Muscle of back (tissue), 11 donors: Measurements from ENCODE around the gene KRR1. TPM values are rescaled to one million over a fixed set of nuclear protein-coding genes. Genes with fewer than 3 reads are reported as not detected.
"Not testable (repeated sequence)": the region's sequence is repeated elsewhere in the genome, so short reads cannot be mapped to it uniquely, and the experiment has no call there.

ENCODE experiments used
- DNase-seq, 3 donors: peaks; one replicate each; pipeline versions ENCODE4 v3.0.0 to v3.0.0-alpha.2; 2013
- polyA plus RNA-seq, 10 donors: library from polyadenylated mRNA; unstranded; fragments of 120-200 nt; gene quantifications; one replicate each; pipeline ENCODE4 v1.2.1, GENCODE V29; 2013; ENCODE audit not compliant: insufficient read length in 10 of 10

Gene KRR1
- polyA plus RNA-seq, 10 donors: 48.4 to 60.3 (median 54.0) TPM

DNA sequence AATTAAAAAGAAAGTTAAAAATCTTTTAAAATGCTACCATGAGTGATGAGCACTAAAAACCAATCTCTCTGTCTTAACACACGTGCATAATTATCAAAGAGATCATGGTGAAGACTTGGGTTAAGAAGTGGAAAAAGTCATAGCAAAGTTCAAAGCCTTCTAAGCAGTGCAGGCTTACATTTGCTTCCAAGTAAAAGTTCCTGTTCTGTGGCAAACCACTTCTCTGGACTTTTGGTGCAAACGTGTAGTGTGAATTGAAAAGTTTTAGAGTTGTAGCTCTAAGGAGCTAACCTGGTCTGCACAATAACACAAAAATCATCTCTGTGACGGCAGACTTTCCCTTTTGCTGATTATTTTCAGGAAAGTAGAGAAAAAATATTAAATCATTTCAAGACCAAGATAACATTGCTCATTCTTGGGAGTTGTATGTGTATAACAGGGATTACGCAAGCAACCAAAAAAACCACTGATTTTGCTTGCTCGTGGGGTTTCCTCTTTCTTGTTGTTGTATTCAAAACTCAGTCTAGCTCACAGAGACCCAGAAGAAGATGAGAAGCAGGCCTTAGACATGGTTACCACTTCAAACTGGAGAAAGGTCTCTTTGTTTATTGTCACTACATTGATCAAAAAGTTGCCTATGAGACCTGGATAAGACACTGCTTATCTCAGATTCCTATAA lies 33.2 kb downstream of the KRR1 start:
- DNase-seq: peak in 2 of 3 donors; percentile 26 to 39

DNA sequence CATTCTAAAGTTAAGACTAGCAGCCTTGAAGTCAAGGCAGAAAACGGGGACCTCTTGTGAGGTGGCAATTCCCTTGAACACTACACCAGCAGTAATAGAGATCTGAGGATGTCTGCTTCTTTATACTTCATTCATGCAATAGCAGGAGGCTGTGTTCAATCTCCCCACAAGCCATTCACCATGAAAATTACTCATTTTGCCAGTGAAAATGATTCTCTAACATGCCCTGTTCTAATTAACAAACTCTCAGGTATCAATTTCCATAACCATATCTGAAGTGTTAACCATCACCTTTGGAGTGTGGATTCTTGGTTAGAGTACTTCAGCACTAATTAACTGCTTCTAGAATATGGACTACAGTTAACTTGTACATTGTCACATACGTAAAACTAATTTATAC lies 34.3 kb downstream of the KRR1 start:
- no peak for DNase-seq

DNA sequence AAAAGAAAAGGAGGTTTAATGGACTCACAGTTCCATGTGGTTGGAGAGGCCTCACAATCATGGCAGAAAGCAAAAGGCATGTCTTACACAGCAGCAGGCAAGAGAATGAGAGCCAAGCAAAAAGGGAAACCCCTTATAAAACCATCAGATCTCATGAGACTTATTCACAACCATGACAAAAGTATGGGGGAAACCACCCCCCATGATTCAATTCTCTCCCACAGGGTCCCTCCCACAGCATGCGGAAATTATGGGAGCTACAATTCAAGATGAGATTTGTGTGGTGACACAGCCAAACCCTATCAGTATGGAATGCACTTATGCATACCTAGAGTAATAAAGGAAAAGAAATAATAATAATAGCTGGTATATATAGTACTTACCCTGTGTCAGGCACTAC lies 35.3 kb downstream of the KRR1 start:
- DNase-seq: no peak

DNA sequence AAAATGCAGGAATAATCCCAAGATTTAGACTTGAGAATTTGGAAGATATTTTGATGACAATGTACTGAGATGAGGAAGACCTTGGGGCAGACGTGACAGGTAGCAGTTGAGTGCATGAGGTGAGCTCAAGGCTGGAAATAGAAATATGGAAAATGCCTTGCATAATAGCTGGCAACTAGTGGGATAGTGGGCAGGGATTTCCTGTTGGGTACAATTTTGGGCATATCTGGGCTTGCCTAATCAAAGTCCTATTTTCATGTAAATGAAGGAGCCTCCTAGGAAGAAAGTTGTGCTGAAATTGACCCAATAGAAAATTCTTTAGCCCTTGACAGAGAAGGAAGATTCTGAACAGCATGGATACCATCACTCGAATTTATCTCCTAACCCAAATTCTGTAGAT lies 37.3 kb downstream of the KRR1 start:
- DNase-seq: no peak

DNA sequence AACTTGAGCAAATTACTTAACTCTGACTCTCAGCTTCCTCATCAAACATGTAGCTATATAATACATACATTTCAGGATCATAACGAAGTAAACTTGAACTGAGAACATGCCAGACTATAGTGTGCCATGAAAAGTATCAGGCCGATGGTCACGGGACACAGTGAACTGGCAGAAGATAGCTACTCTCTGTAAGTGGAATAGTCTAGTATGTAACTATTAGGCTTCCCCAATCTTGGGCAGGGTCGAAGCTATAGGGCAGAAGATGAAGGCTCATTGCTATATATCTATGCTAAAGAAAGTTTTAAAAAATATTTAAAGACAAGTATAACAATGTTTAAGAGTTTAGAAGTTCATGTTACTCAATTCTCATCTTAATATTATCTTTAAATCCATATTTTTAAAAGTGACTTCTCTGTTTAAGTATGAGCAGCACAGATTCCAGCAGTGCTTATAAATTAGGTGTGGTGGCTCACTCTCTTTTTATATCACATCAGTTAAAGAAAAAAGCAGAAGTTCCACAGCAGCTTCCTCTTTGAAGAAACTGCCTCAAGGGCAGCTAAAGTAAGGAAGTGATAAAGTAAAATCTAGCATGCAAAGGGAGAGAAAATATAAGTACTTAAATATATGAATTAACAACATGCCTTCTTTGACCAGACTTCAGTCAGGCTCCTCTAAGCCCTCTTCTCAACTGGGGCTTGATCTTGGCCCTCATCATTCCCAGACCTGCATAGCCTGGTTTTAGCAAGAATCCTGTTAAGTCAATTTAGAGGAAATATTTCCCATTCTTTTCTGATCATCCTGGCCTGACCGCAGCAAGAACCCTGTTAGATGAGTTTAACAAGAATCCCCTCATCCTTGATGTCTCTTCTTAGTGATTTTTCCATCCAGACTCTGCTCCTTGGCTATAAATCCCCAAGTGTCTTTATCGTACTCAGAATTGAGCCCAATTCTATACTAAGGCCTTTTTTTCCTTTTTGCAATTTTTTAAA lies 39.2 kb downstream of the KRR1 start:
- DNase-seq: peak in 1 of 3 donors; percentile 27

DNA sequence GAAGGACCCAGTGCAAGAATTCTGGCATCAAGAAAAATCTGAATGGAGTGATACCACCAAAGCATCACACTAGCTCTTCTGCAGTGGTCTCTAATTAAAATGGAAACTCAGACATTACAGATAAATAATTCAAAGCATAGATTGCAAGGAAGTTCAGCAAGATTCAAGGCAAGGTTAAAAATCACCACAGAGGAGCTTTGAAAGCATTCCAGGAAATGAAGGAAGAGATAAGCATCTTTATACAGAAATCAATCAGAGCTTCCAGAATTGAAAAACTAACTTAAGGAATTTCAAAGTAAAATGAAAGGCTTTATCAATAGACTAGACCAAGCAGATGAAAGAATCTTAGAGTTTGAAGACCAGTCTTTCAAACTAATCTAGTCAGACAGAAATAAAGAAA lies 51.2 kb downstream of the KRR1 start:
- no peak for DNase-seq

DNA sequence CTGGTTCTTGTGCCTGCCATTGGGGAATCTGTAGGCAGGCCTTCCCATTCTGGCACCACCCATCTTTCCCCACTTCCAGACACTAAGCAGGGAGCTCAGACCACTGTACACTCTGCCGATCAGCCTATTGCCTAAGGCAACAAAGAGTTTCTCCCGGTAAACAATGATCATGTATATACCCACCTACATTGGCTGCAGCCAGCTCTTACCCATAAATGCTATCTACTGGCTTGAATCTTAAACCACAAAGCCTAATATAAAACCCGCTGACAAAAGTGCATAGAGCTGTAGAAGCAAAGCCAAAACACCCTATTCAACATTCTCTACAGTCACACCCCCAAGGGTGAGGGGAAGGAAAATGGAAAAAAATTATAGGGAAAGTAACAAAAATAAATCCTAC lies 51.7 kb downstream of the KRR1 start:
- DNase-seq: no peak

DNA sequence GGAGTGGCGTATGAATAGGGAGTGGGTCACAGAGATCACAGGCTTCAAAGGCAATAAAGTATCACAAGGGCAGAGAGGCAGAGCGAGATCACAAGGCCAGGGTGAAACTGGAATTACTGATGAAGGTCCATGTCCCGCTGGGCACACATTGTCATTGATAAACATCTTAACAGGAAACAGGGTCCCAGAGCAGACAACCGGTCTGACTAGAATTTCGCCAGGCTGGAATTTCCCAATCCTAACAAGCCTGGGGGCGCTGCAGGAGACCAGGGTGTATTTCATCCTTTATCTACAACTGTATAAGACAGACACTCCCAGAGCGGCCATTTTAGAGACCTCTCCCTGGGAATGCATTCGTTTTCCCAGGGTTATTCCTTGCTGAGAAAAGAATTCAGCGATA lies 53.5 kb downstream of the KRR1 start:
- not testable (repeated sequence) for DNase-seq

DNA sequence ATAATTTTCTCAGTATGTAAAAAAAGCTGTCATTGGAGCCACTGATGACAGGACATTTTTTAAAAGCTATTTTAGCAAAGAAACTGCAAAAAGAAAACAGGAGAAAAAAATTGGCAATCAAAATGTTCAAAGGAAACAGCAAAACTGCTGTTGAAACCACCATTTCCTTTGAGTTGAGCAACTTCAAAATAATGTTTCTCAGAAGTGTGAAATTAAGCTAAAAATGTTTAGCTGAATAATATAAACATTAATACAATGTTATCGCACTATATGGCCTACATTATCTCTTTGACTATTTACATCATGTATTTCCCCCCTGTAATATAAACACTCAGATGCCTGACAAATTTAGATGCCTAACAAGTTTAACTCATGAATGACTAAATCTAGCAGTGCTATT lies 54.2 kb downstream of the KRR1 start:
- no peak for DNase-seq

DNA sequence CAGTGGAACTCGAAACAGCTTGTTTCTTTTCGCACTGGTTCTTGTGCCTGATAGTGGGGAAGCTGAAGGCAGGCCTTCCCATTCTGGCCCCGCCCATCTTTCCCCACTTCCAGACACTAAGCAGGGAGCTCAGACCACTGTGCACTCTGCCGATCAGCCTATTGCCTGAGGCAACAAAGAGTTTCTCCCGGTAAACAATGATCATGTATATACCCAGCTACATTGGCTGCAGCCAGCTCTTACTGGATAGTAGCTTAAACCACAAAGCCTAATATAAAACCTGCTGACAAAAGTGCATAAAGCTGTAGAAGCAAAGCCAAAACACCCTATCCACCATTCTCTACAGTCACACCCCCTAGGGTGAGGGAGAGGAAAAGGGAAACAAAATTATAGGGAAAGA lies 55.6 kb downstream of the KRR1 start:
- no peak for DNase-seq

DNA sequence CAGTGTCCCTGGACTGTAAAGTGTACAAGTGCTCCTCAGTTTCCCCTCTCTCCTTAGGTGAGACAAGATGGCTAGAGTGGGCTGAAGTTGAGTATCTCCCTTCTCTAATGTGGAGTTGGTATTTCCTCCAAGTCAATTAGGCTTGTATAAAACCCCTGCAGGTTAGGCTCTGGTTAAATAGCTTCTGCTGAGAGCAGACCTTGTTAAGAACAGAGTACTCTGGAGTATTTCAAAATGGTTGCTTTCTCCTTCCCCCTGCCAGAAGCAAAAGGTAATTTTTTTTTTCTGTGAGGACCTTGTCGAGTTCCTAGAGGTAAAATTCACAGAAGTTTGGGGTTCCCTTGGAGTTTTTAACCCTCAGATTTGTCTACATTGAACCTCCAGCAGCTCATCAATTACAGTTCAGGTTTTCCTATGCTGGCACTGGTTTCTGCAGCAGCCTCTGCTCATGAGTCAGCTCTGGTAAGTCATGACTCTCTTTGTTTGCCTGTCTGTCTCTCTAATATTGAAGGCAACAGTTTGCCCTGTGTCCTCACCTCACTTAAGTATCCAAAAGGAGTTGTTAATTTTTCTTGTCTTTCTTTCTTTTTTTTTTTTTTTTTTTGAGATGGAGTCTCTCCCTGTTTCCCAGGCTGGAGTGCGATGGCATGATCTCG lies 58.6 kb downstream of the KRR1 start:
- DNase-seq: no peak

DNA sequence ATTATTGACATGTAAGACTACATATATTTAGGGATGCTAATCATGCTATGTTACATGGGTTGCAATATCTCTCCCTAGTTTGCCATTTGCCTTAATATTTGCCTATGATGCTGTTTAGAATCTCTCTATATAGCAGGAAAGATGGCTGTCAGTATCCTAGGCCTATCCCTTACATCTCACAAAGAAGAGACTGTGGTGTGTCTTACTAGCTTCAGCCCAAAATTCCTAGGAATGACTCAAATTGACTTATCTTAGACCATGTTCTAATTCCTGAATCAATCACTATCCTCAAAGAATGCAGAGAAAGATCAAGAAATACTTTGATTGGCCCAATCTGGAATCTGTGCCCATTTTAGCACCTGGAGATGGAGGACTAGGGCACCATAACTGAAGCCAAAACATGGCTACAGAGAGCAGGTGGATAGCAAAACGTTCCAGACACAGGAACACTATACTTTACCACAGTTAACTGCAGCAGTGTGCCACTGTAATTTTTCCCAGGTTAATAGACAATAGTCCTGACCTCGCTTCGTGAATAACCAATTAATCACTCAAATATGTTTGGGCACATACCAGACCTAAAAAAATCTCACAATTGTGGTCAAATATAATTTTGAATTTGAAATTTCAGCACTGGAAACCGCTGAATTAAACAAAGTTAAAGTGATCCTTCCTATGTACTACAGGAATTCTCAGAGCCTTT lies 63.6 kb downstream of the KRR1 start:
- no peak for DNase-seq

DNA sequence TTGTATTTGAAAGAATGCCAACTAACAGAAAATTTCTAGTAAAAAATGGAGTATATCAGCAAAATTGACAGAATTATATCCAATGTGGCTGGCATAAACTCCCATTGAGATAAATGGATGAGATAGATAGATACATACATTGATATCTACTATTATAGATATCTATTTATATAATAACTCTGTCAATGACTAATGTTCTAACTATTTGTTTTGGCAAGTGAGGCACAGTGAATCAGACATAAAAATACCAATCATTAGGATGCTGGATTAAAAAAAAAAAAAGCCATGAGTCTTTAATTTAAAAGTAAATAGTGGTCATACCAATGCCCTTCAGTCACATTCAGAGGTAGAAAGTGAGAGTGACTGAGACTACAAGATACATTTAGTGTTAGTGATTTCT lies 64.6 kb downstream of the KRR1 start:
- peak in 1 of 3 donors; percentile 75 for DNase-seq

DNA sequence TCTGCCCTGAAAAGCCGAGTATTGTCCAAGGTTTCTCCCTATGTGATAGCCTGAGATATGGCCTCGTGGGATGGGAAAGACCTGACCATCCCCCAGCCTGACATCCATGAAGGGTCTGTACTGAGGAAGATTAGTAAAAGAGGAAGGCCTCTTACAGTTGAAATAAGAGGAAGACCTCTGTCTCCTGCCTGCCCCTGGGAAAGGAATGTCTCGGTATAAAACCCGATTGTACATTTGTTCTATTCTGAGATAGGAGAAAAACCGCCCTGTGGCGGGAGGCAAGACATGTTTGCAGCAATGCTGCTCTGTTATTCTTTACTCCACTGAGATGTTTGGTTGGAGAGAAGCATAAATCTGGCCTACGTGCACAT lies 66.3 kb downstream of the KRR1 start:
- DNase-seq: not testable (repeated sequence)

DNA sequence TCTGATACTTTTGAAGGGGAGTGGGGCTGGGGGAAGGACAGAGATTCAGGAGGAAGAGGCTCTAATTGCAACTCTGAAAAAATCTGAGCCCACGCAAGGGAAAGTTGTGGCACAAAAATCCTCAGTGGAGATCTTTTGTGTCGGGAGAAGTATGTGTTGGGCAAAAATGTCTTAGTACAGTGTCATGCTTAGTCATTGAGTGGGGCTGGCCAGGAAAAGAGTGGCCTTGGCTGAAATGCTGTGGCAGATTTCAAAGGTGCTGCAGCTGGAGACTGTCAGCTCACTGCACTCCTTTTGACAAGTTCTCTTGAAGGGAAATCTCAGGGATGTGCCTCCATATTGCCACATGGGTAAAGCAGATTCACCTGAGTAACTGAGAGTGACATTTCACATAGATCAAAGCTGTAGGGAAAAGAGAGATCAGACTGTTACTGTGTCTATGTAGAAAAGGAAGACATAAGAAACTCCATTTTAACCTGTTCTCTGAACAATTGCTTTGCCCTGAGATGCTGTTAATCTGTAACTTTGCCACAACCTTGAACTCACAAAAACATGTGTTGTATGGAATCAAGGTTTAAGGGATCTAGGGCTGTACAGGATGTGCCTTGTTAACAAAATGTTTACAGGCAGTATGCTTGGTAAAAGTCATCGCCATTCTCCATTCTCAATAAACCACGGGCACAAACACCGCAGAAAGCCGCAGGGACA lies 66.8 kb downstream of the KRR1 start:
- peak in 1 of 3 donors; percentile 27 for DNase-seq

DNA sequence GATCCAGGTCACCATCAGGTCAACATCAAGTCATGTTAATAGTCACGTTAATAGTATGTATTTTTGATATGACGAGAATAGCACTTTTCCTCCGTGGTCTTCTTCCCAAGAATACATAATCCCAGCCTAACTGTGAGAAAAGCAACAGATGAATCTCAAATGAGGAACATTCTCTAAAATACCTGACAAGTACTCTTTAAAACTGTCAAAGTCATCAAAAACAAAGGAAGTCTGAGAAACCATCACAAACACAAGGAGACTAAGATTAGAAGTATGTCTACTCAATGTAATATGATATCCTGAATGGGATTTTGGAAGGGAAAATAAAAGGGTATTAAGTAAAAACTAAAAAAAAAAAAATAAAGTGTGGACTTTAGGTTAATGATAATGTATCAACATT lies 67.7 kb downstream of the KRR1 start:
- no peak for DNase-seq

DNA sequence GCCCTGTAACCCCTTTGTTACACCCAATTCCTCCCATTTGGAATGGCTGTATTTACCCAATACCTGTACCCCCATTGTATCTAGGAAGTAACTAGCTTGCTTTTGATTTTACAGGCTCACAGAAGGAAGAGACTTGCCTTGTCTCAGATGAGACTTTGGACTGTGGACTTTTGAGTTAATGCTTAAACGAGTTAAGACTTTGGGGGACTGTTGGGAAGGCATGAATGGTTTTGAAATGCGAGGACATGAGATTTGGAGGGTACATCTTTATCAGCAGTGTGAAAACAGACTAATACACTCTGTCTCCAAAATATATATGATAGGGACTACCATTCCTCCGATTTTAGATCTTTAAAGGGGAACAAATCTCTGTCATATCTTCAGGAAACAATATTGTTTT lies 69.0 kb downstream of the KRR1 start:
- DNase-seq: not testable (repeated sequence)

DNA sequence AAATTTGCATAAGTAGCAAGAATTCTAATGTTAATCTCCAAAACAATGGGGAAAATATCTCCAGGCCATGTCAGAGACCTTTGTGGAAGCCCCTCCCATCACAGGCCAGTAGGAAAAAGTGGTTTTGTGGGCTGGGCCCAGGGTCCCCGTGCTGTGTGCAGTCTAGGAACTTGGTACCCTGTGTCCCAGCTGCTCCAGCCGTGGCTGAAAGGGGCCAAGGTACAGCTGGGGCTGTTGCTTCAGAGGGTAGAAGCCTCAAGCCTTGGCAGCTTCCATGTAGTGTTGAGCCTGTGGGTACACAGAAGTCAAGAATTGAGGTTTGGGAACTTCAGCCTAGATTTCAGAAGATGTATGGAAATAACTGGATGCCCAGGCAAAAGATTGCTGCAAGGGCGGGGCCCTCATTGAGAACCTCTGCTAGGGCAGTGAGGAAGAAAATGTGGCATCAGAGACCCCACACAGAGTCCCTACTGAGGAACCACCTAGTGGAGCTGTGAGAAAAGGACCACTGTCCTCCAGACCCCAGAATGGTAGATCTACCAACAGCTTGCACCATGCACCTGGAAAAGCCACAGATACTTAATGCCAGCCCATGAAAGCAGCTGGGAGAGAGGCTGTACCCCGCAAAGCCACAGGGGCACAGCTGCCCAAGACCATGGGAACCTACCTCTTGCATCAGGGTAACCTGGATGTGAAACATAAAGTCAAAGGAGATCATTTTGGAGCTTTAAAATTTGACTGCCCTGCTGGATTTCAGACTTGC lies 69.5 kb downstream of the KRR1 start:
- DNase-seq: not testable (repeated sequence)
